Superior temporal gyrus (tissue), 1 donor: ENCODE results near the gene TTC31.
"Not testable (repeated sequence)": the region's sequence is repeated elsewhere in the genome, so short reads cannot be mapped to it uniquely, and the experiment has no call there.

Source experiments
- DNase-seq: peaks from one replicate; pipeline ENCODE4 v3.0.0-alpha.2; 2016; ENCODE audit errors: extremely low spot score

The TTC31 gene

GRCh38 chr2:74482801-74483674, at the start of gene TTC31, which contains the start of gene CCDC142:
Gene TTC31 (plus strand): TSS chr2:74483081. CDS start chr2:74483096, 15 bp downstream.
Gene CCDC142 (minus strand): TSS chr2:74482998. CDS start chr2:74482837, 161 bp downstream.
- peak; percentile 99 for DNase-seq

DNA sequence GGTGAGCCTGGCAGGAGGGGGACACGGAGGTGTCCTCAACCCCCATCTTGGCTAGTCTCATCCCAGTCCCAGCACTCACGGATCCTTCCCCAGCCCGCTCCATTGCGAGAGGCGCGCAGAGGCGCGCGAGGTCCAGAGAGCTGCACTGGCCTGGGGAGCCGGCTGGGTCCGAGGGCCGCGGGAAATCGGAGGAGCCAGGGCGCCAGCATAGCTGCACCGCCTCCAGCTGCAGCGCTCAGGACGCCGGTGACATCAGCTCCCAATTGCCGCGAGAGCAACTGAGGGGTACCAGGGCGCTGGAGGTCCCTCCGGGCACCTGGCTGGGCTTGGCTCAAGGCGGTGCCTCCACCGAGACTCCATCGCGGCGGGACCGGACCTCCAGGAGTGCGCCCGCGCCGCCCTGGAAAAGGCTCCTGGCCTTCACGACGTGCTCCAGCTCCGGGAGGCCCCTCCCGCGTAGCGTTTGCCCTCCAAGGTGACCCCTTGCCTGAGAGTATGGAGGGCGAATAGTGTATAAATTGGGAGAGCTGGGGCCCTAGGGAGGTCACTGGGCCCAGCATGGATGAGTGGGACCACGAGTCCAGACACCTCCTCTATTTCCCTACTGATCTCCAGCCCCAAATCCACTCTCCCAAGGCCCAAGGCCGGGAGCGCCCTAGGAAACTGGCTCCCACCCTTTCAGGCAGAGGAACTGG, 46.6 kb upstream of the TTC31 start:
- DNase-seq: no peak

DNA sequence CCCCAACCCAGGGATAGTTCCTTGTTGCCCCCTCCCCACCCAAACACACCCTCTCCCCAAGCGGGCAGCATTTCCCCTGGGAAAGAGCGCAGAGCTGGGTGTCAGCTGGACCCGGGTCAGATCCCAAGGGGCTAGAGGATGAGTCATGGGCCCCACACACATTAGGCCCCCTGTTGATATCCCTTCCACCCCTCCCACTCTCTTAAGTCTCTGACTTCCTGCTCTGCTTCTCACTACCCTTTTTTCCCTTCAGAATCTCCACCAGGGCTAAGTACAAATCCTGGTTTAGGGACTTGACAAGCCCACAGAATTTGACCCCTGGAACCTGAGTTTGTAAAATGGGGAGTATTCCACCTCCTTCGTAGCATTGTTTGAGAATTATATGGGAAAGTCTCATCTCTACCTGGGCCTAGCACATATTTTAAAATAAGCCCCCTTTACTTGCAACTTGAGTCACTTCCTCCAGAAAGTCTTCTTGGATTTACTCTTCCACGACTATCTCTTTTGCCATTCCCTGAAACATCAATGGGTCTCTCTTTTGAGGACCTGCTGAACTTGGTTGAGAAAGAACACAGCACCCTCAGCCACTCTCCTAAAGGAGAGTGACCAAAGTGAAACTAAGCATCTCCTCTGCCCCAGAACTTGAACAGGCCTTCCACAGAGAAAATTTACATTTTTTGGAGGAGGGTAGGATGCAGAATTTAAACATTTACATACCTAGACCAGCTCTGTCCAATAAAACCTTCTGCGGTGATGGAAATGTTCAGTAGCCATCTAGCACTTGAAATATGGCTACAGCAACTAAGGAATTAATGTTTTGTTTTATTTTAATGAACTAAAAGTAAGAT, 45.8 kb upstream of the TTC31 start:
- DNase-seq: no peak

DNA sequence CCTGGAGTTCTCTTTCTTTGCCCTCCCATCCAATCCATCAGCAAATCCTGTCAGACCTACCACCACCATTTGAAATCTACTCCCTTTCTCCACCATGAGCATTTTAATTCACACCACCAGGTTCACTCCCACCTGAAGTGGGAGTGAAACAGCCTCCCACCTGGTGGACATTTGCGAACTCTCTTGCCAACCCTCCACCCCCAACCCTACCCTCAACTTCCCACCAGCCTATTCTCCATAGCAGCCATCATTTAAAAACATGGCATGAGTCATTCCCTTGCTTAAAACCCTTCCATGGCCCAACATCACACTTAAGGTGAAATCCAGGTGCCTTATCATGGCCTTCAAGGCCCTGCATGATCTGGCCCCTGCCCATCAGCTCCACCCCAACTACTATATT, 44.6 kb upstream of the TTC31 start:
- no peak for DNase-seq

DNA sequence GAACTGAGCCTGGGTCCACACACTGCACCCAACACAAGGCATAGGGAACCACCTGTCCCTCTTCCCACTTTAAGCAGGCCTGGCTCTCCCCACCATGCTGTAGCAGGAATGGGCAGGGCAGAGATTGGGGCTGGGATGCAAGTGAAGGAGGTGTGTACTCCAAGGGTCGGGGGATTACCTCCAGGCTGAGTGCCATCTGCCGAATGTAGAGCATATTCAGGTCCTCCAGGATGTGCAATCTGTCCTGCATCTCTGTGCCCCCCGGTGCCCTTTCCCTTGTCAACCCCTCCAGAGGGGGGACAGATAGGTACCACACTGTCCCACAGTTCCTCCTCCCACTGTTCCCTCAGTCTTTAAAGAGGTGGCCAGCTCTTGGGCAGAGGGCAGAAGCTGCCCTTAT, 43.5 kb upstream of the TTC31 start:
- DNase-seq: no peak

GRCh38 chr2:74439803-74440377, 43.0 kb upstream of the TTC31 start:
- peak; percentile 93 for DNase-seq

- peak; percentile 88 for DNase-seq
These were observed 42.3 kb upstream of the TTC31 start for GRCh38 chr2:74440378-74441169.

DNA sequence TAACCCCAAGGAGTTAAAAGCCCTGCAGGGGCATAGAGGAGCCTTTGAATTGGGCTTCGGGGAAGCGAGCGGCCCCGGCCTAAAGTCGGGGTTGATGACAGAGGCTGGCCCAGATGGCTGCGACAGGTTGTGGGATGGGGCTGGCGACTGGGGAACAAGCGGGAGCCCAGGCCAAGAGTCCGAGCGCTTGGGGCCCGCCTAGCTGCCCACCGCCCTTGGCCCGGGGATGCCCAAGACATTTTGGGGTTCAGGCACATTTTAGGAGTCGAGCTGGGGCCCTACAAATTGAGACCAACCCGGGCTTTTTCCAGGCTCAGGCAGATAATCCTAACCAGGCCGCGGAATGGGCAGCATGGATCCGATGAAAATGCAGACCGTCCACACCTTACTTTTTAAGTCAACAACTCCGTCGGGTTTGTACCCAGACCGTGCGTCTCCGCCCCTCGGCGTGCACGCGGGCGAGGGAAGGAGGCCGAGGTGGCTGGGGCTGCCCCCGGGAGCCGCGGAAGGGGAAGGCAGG, 41.7 kb upstream of the TTC31 start:
- DNase-seq: no peak

DNA sequence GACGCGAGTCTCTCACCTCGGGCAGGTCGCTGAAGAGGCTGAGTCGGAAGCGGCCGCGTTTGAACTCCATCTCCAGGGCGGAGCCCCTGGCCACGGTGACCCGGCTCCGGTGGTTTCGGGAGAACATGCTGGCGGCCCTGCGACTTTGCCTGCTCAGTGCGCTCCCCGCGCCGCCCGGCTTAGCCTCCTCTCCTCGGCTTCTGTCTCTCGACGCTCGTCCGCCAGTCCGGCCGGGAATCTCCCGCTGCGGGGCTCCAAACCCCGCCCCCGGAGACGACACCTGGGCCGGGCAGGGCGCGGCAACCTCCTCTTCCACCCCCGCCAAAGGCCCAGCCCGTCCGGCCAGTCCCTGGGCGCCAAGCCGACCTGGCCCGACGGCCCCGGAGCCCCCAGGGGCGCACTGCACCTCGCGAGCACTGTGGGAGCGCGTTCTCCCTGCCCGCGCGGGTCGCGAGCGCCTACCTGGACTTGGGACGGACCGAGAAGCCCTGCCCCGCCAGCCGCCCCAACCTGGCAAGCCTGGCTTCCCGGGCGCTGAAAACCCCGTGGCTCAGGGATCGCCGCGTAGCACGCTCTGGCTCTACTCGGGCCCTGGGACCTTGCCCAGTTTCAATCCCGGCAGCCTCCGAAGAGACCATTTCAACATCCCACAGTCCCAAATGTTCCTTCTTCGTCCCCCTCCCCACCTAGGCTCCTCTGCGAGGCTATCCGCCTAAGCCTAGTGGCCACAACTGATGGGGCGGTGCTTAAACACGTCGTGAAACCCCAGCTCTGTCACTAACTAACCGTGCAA, 41.0 kb upstream of the TTC31 start, which contains the start of gene RTKN:
TSS of gene RTKN (minus strand) at position 248 of the 793 bp plus-strand sequence. CDS start at position 127, 121 bp downstream.
- no peak for DNase-seq

- not testable (repeated sequence) for DNase-seq
These were observed 40.2 kb upstream of the TTC31 start for GRCh38 chr2:74442483-74443297.

- DNase-seq: no peak
These were observed 38.2 kb upstream of the TTC31 start for GRCh38 chr2:74444498-74445318.

DNA sequence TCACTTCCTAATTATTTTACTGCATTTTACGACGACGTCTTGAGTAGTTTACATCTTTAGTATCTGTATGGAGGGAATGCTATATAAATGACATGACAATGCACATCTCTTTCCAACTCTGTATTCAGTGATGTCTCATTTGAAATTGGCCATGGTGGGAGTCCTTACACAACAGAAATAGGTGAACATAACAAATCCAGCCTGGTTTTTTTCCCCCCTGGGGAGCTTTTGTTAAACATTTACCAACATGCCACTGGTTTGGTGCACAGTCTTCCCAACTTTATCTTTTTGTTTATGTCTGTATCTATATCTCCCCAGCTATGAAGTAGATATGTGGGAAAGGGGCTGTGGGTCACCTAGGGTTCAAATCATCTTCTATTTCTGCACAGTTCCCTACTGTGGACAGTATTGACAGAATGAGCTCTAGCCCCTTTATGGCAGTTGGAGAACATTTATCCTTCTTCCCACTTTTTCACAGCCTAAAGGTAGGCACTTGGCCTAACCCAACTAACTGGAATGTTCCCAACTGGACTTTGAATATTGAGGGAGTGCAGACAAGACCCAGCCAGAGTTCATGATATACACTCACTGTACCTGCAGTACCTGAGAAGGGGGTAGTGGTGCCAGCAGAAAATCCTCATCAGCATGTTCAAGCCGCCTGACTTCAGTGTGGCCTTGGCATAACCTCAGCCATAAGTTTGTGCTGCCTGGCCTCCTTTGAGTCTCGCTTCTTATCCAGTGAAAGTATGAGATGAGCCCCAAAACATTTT, 35.5 kb upstream of the TTC31 start:
- DNase-seq: no peak

DNA sequence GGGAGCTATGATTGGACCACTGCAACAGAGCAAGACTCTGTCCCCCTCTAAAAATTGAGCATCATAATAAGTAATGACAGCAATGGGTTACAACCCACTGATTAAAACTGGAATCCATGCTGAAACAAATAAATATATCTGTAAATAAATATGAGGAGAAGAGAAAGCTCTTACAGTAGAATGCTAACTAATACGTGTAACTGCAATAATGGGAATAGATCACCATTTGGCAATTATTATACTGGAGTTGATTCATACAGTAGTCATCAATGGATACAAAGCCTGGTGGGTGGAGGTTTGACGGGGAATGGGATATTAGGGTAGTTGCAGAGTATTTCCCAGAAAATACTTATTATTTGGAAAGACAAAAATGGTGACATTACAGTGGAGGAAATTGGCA, 34.1 kb upstream of the TTC31 start:
- DNase-seq: no peak

- DNase-seq: no peak
These were observed 32.2 kb upstream of the TTC31 start for GRCh38 chr2:74450570-74451190.

- peak; percentile 100 for DNase-seq
These were observed 28.0 kb upstream of the TTC31 start, which contains the start of gene INO80B for GRCh38 chr2:74454654-74455511. Gene INO80B (plus strand): TSS chr2:74455087. CDS start chr2:74455117, 30 bp downstream.
